HG03342 (cell line): ENCODE measurements around the gene ZNF32.

Source experiments
- ATAC-seq: cut with Tn5 transposase; IDR thresholded peaks from one replicate; pipeline ENCODE4 v1.9.1; 2021; ENCODE audit warnings: mild to moderate bottlenecking, moderate library complexity; ENCODE audit not compliant: unreplicated experiment

The ZNF32 gene

GRCh38 chr10:43648398-43649184 is at the start of gene ZNF32:
TSS of gene ZNF32 (minus strand) at chr10:43648881. CDS start at chr10:43646133, 2,748 bp downstream.
- ATAC-seq, result peak; percentile 99

DNA sequence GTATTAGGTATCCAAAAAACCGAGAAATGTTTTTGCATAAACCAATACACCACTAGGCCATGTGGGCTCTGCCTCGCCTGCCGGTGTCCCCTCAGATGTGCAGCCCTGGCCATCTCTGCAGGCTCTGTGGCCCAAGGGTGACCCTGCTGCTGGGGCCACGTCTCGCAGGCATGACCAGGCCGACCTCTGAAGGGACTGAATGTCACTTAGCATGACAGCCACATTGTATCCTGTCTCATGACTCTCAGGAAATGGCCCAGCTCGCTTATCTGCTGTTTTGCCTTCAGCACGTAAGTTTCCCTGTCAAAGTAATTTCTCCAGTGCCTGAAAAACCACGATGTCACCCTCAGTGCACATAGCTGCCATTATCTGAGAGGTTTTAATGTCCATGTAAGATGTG is 49.5 kb upstream of the ZNF32 start:
- ATAC-seq, result no peak

GRCh38 chr10:43696909-43697483 is 48.3 kb upstream of the ZNF32 start:
- ATAC-seq, result no peak

GRCh38 chr10:43695730-43696129 is 47.0 kb upstream of the ZNF32 start:
- no peak for ATAC-seq

DNA sequence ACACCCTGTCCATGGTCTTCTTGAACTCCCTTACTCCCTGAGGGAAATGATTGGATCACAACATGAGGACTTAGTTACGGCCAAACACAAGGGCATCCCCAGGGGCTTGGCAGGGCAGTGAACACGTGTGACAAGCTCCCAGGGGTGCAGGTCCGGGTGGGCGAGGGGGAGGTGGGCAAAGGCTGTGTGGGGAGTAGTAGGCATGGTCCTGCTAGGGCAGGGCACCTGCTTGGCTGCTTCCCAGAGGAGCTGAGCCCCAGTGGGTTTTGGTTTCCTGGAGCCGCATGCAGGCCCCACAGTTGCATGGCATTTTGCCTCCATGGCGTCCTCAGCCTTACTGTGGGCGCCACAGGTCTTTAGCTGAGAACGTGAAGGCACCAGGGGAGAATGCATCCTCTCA is 46.6 kb upstream of the ZNF32 start:
- ATAC-seq, result no peak

DNA sequence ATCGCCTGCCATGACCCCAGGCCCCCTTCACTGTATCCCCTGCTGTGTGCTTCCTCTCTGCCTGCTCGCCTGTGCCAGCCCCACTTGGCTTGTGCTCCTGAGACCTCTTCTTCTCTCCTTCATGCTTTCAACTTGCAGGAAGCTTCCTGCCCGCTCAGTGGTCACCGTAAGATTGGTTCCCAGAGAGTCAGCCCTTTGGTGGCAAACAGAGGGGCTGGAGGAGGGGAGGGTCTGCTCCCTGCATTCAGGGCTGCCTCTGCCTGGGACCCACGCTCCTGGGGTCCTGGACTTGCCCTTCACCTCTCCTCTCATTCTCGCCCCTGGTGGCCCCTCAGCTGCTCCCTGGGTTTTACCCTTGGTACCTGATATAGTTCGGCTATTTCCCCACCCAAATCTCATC is 45.8 kb upstream of the ZNF32 start:
- ATAC-seq, result no peak

GRCh38 chr10:43693602-43694001 is 44.9 kb upstream of the ZNF32 start:
- ATAC-seq, result no peak

DNA sequence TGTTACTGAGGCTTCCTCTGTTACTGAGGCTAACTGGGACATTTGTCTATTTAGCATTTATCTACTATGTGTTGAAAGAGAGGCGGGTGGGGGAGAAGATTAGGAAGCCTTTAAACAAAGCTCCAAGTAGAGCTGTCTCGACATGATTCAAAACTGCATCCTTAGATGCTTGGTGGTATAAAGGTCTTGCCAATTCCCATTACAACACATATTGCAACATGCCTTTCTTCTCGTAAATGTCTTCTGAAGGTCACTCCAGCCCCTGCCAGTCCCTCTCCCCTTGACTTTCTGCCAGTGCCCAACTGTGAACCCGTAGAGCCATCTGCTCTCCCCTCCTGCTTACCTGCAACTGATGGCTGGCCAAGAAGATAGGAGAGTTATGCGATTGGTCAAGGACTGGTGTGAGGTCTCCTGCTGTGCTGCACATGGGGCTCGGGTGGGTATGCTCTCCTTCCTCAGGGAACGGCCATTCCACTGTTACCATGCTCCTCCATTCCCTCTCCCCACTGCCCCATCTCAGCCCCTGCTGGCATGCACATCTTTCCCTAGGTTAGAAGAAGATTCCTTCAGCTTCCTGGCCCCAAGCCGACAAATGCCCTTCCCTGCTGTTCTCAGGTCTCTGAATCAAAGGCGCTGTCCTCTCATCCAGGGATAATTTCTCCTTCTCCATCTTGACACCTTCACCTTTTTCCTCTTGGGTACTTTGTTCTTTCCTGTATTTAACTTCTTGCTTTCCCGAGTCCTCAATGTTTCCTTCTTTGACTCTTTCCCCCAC is 43.6 kb upstream of the ZNF32 start:
- ATAC-seq, result no peak

DNA sequence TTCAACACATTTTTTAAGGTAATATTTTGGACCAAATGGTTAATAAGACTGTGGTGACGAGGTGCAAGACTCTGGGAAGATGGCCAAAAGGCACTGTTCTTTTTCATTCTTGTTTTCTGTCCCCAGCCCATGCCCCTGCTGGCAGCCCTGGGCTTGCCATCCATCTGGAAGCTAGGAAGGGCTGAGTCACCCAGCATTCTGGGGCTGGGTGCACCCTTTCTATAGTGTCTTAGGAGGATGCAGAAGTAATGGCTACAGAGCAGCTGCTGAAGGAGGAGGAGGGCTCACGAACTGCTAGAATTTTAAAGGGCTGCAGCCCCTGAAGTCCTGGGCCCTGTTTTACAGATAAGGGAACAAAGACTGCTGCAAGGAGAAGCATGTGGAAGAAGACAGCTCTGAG is 42.8 kb upstream of the ZNF32 start:
- no peak for ATAC-seq

- peak; percentile 95 for ATAC-seq
Measured at GRCh38 chr10:43689955-43690771, 41.5 kb upstream of the ZNF32 start.

DNA sequence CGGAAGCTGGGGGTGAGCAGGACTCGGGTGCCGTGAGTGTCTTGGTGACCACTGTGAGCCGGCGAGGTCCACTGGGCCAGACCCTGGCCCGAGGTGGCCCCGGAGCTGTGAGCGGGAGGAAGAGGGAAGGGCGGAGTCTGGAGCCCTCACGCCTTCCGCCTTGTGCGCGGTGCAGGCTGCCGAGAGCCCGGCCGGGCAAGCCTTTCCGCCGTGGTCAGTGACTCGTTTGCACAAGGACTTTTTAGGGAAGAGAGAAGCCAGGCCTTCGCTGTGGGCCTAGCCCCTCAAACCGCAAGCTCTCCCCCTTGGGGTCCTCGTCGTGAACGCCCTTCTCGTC is 40.9 kb upstream of the ZNF32 start:
- ATAC-seq, result peak; percentile 42

DNA sequence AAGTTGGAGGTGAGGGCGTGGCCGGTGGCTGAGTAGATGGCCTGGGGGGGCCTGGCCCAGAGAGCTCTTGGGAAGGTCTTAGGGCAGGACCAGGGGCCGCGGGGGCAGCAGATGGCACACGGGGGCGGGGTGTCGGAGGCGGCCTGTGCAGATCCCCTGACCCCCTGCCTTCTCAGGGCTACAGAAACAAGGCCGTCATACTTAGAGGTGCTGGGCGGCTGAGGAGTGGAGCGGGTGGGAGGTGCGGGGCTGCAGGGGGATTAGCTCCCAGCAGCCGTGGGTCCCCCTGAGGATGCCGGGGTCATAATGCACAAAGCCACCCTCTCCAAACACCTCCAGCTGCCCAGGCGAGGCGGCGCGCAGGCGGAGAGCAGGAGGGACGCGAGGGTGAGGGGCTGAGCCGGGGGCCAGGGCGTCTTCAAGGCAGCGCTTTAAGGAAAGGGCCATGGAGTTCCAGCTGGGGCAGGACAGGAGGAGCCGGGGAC is 40.4 kb upstream of the ZNF32 start:
- ATAC-seq, result no peak

DNA sequence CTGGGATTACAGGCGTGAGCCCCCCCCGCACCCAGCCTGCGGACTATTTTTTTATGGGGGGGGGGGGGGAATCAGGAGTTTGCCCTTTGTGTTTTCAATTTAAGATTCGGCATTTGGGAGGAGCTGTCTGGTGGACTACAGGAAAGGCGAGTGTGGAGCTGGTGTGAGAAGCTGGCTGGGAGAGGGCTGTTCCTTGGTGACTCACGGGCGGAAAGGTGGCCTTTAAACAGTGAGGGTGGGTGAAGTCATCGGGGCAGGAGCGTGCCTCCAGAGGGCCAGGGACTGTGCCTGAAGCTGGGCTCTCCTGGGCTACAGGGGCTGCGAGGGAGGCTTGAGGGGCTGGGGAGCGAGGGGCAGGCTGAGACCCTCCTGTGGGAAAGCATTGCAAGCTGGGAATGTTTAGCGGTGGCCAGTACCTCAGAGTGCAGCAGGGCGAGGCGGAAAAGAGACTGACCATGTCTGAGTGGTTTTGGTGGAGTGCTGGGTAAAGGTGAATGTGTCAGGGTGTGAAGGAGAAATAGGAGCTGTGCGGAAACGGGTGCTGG is 39.7 kb upstream of the ZNF32 start:
- no peak for ATAC-seq

- no peak for ATAC-seq
Measured at GRCh38 chr10:43687373-43687772, 38.7 kb upstream of the ZNF32 start.

DNA sequence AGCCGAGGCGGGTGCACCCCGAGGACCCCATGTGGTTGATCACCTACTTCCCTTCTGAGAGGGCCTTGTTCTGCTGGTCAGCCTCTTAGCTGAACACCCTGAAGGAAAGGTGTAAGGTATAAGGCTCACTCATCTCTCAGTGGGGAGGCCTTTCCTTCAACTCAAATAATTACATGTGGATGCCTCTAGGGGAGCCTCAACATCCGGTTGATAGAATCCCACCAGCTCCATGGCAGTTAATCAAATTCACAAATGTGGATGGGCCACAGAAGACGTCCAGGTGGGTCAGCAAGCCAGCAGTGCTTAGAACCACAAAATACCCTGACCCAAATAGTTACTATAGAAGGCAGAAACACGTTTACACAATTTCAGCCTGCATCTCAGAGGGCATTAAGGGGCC is 37.7 kb upstream of the ZNF32 start:
- ATAC-seq, result no peak

- ATAC-seq, result no peak
Measured at GRCh38 chr10:43685744-43686143, 37.1 kb upstream of the ZNF32 start.

DNA sequence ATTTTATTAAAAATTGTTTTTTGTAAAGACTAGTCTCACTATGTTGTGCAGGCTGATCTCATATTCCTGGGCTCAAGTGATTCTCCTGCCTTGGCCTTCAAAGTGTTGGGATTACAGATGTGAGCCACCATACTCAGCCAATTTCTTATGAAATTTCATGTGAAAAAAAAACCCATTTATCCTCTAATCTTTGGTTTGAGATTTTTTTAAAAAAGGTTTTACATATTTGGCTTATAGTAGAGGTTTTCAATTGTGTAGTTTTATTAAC is 35.5 kb upstream of the ZNF32 start:
- ATAC-seq, result no peak

- ATAC-seq, result no peak
Measured at GRCh38 chr10:43683451-43684291, 35.0 kb upstream of the ZNF32 start.

DNA sequence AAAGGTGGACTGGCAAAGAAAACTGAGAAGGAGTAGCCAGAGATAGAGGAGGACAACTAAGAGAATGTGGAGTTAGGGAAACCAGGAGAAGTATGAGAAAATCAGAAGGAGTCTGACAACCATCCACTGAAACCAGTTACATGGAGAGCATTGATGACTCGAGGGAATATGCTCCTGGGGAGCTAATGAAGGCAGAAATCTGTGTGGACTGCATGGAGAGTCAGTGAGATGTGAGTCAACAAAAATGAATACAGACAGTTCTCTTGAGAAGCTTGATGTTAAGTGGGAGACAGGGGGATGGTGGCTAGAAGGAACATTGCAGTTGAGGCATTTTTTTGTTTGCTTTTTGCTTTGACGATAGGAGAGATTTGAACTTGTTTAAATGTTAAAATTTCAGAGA is 34.3 kb upstream of the ZNF32 start:
- ATAC-seq, result no peak

GRCh38 chr10:43681721-43682120 is 33.0 kb upstream of the ZNF32 start:
- ATAC-seq, result no peak
